A549 (cell line): ENCODE results near the gene STXBP2. TPM values are rescaled to one million over a fixed set of nuclear protein-coding genes. Genes with fewer than 3 reads are reported as not detected.
A peak's percentile ranks its signal among the peaks of the same experiment; 100 is the strongest.
"Not testable (repeated sequence)": the region's sequence is repeated elsewhere in the genome, so short reads cannot be mapped to it uniquely, and the experiment has no call there.

Experiments
- ATAC-seq, 2 experiments: fragments of 200-7000 bp in 1 of 2; fragments of >200 bp in 1 of 2; cut with Nextera tagmentation in 1 of 2; cut with Tn5 transposase in 1 of 2; 3 replicates each; pipeline versions ENCODE4 v1.8.0 to v1.9.1; 2018 to 2020; ENCODE audit warnings: mild to moderate bottlenecking in 1 of 2, moderate library complexity in 1 of 2
- CTCF ChIA-PET: fragments of 300-600 bp; sonication (Branson Sonifier 250); formaldehyde crosslinking; extraction: SDS; loops from one replicate; lab custom pipeline; 2021; ENCODE audit warnings: antibody characterized with exemption, inconsistent platforms; lab: Yijun Ruan, JAX
- POLR2A ChIA-PET: fragments of 350-600 bp; formaldehyde crosslinking; extraction: SDS; loops from one replicate; lab custom pipeline; 2021; ENCODE audit warnings: antibody characterized with exemption, inconsistent platforms; lab: Yijun Ruan, JAX
- DNase-seq, 2 experiments: peaks; one replicate each; pipeline versions ENCODE4 v3.0.0 to v3.0.0-alpha.2; 2011 to 2016; ENCODE audit warnings: low read depth in 1 of 2, low spot score in 1 of 2
- FAIRE-seq: peaks from 2 replicates; lab custom pipeline; 2011; peaks lifted over from hg19 to GRCh38; lab: Jason Lieb, UNC
- H3K27ac ChIP-seq, 2 experiments: fragments of >200 bp; sonication (Bioruptor Twin); formaldehyde crosslinking; 3 replicates each; pipeline ENCODE4 v1.5.1; 2016 to 2017
- H3K4me1 ChIP-seq: fragments of >200 bp; sonication (Bioruptor Twin); formaldehyde crosslinking; 3 replicates; pipeline ENCODE4 v1.6.1; 2016
- H3K4me2 ChIP-seq: fragments of >200 bp; sonication (Bioruptor Twin); formaldehyde crosslinking; 3 replicates; pipeline ENCODE4 v1.6.1; 2016
- H3K4me3 ChIP-seq: fragments of >200 bp; sonication (Bioruptor Twin); formaldehyde crosslinking; 3 replicates; pipeline ENCODE4 v1.5.1; 2016
- H3K9me3 ChIP-seq: fragments of >200 bp; sonication (Bioruptor Twin); formaldehyde crosslinking; 3 replicates; pipeline ENCODE4 v1.6.1; 2016
- CBX2 ChIP-seq: fragments of 200-600 bp; sonication (generic); IDR thresholded peaks from 2 replicates; pipeline ENCODE4 v1.6.1; 2016; ENCODE audit warnings: low read depth, mild to moderate bottlenecking, borderline replicate concordance
- CHD4 ChIP-seq: fragments of 200-600 bp; sonication (generic); IDR thresholded peaks from 2 replicates; pipeline ENCODE4 v1.6.1; 2016; ENCODE audit warnings: antibody characterized with exemption, mild to moderate bottlenecking, borderline replicate concordance
- EHMT2 ChIP-seq: fragments of 200-600 bp; sonication (generic); IDR thresholded peaks from 2 replicates; pipeline ENCODE4 v1.6.1; 2016; ENCODE audit warnings: antibody characterized with exemption, low read depth, mild to moderate bottlenecking, moderate library complexity
- ESRRA ChIP-seq: fragments of 150-350 bp; IDR thresholded peaks from 2 replicates; pipeline ENCODE4 v1.6.1; 2014; ENCODE audit warnings: mild to moderate bottlenecking, low read length, borderline replicate concordance
- GATA3 ChIP-seq: IDR thresholded peaks from 2 replicates; pipeline ENCODE4 v1.6.1; 2012; ENCODE audit warnings: borderline replicate concordance
- HES2 ChIP-seq: fragments of >200 bp; sonication (Bioruptor Twin); formaldehyde crosslinking; IDR thresholded peaks from 2 replicates; pipeline ENCODE4 v1.6.1; 2016
- HMGXB4 ChIP-seq: fragments of 250-450 bp; sonication (Bioruptor Pico); IDR thresholded peaks from 2 replicates; pipeline ENCODE4 v1.5.0; 2021; ENCODE audit warnings: mild to moderate bottlenecking, moderate library complexity, borderline replicate concordance
- HOXB13 ChIP-seq: fragments of 250-450 bp; sonication (Bioruptor Pico); IDR thresholded peaks from 2 replicates; pipeline ENCODE4 v1.5.0; 2020; ENCODE audit warnings: low read depth, mild to moderate bottlenecking, moderate library complexity
- HOXB5 ChIP-seq: fragments of 250-450 bp; sonication (Bioruptor Pico); IDR thresholded peaks from 2 replicates; pipeline ENCODE4 v1.5.0; 2020; ENCODE audit warnings: mild to moderate bottlenecking, moderate library complexity
- KDM1A ChIP-seq: fragments of 200-600 bp; sonication (generic); IDR thresholded peaks from 2 replicates; pipeline ENCODE4 v1.6.1; 2016; ENCODE audit warnings: low read depth, mild to moderate bottlenecking
- KDM5A ChIP-seq: fragments of 200-600 bp; sonication (generic); IDR thresholded peaks from 2 replicates; pipeline ENCODE4 v1.6.1; 2016; ENCODE audit warnings: antibody characterized with exemption, mild to moderate bottlenecking
- MAX ChIP-seq: IDR thresholded peaks from 2 replicates; pipeline ENCODE4 v1.6.1; 2012
- NR3C1 ChIP-seq: fragments of >200 bp; sonication (Bioruptor Twin); formaldehyde crosslinking; IDR thresholded peaks from 3 replicates; pipeline ENCODE4 v1.6.1; 2017
- PBX3 ChIP-seq: IDR thresholded peaks from 2 replicates; pipeline ENCODE4 v1.6.1; 2012
- PHF8 ChIP-seq: fragments of 200-600 bp; sonication (generic); IDR thresholded peaks from 2 replicates; pipeline ENCODE4 v1.6.1; 2016; ENCODE audit warnings: low read depth, mild to moderate bottlenecking, antibody characterized with exemption, moderate library complexity, borderline replicate concordance
- REST ChIP-seq: fragments of 200-600 bp; sonication (generic); IDR thresholded peaks from 2 replicates; pipeline ENCODE4 v1.6.1; 2016; ENCODE audit warnings: antibody characterized with exemption, mild to moderate bottlenecking, moderate library complexity
- RFX5 ChIP-seq: fragments of 450-650 bp; IDR thresholded peaks from 2 replicates; pipeline ENCODE4 v1.7.1; 2014; ENCODE audit warnings: antibody characterized with exemption, mild to moderate bottlenecking, moderate library complexity
- TFCP2L1 ChIP-seq: fragments of 250-450 bp; sonication (Bioruptor Pico); IDR thresholded peaks from 2 replicates; pipeline ENCODE4 v1.5.0; 2021; ENCODE audit warnings: mild to moderate bottlenecking
- TP53 ChIP-seq: fragments of 250-450 bp; sonication (Bioruptor Pico); IDR thresholded peaks from 2 replicates; pipeline ENCODE4 v1.5.0; 2021; ENCODE audit warnings: mild to moderate bottlenecking, moderate library complexity
- USF2 ChIP-seq: fragments of 450-650 bp; IDR thresholded peaks from 2 replicates; pipeline ENCODE4 v1.6.1; 2014; ENCODE audit warnings: antibody characterized with exemption
- ZC3H11A ChIP-seq: fragments of 450-650 bp; IDR thresholded peaks from 2 replicates; pipeline ENCODE4 v1.6.1; 2014; ENCODE audit warnings: antibody characterized with exemption, mild to moderate bottlenecking
- ZFP36 ChIP-seq: fragments of 450-650 bp; IDR thresholded peaks from 2 replicates; pipeline ENCODE4 v1.6.1; 2014; ENCODE audit warnings: borderline replicate concordance; ENCODE audit not compliant: partially characterized antibody
- WGBS: methylation state at CpG from one replicate; pipeline ENCODE4 v1.1.6; 2017; ENCODE audit errors: missing lambda C conversion rate; 5-methylcytosine and 5-hydroxymethylcytosine counted together
- polyA plus RNA-seq, 4 experiments: library from polyadenylated mRNA; depleted of rRNA in 3 of 4; stranded (reverse); fragments of >200 nt; fragmentation: RNase III in 1 of 4; extraction: RNeasy Plus Mini Kit Qiagen cat#74134 plus additional on column Dnase treatment in 1 of 4; gene quantifications; 2 replicates in 3 of 4; 3 replicates in 1 of 4; pipeline ENCODE4 v1.2.3, GENCODE V29; 2011 to 2017

The STXBP2 gene
- polyA plus RNA-seq, 2 of the 4 experiments (the other 2 are of a cell fraction), result 41.4 to 47.2 TPM

- Histone ChIP-seq H3K9me3 (no peaks in the 10 kb centered on the region), H3K4me3 (no peak overlapping the region), H3K4me2 (no peak overlapping the region), H3K4me1 (no peaks in the 10 kb centered on the region)
- POLR2A ChIA-PET, result no interaction called here
- DNase-seq (no peak), ATAC-seq (no peak), FAIRE-seq (no peak)
- 100% methylated on average over 4 of the region's 8 CpGs for WGBS
- TF ChIP-seq PBX3, result no peak
- TF ChIP-seq TFCP2L1 (CRISPR knock-in tag), result no peak
- TF ChIP-seq USF2, result no peak
- TF ChIP-seq EHMT2, result no peak
- TF ChIP-seq MAX, result no peak
- no peak for TF ChIP-seq RFX5
- no peak for TF ChIP-seq ZC3H11A
- no peak for TF ChIP-seq PHF8
- no peak for TF ChIP-seq KDM5A
- no peak for TF ChIP-seq NR3C1
- TF ChIP-seq HOXB13 (CRISPR knock-in tag), result no peak
- TF ChIP-seq, all 56 proteins: peak for 0
- no peak overlapping the region for H3K27ac ChIP-seq
- CTCF ChIA-PET, result interaction anchor here (1.7 to 1.9 kb wide), 3 partner anchors 8 to 36 kb away, joined by 3 to 9 read pairs (median 5); no protein-coding TSS in a partner anchor
Measured at GRCh38 chr19:7643031-7643415, 6.1 kb downstream of the STXBP2 start.

GRCh38 chr19:7643629-7644549, 7.0 kb downstream of the STXBP2 start:
- ATAC-seq, H3K9me3 ChIP-seq, H3K4me2 ChIP-seq, POLR2A ChIA-PET, FAIRE-seq, H3K4me3 ChIP-seq, H3K4me1 ChIP-seq, H3K27ac ChIP-seq: not testable (repeated sequence)
- 77% methylated on average over 8 of the region's 10 CpGs for WGBS
- CTCF ChIA-PET, result interaction anchor here (1.3 to 1.9 kb wide), 4 partner anchors 7 to 76 kb away, joined by 3 to 9 read pairs (median 6); partner anchors contain the start of gene TRAPPC5
- DNase-seq, result peak in 1 of 2 experiments; percentile 57

GRCh38 chr19:7644550-7644877, 7.6 kb downstream of the STXBP2 start:
- no peaks in the 10 kb centered on the region for H3K9me3 ChIP-seq
- H3K4me1 ChIP-seq, result no peaks in the 10 kb centered on the region
- FAIRE-seq, result no peak
- no peak for ATAC-seq
- TF ChIP-seq HOXB5 (CRISPR knock-in tag) (no peak), TP53 (CRISPR knock-in tag) (no peak), CBX2 (no peak), HMGXB4 (CRISPR knock-in tag) (no peak), ZFP36 (no peak), KDM1A (no peak), HES2 (no peak), PHF8 (no peak), HOXB13 (CRISPR knock-in tag) (no peak), CHD4 (no peak), REST (no peak), ESRRA (no peak), GATA3 (no peak)
- ChIA-PET POLR2A (interaction anchor here (0.6 to 1.3 kb wide), 2 partner anchors 15 to 58 kb away, joined by 4 to 6 read pairs; partner anchors contain the start of genes PET100 and XAB2), CTCF (interaction anchor here (1.3 to 1.5 kb wide), 2 partner anchors 36 to 76 kb away, joined by 4 to 8 read pairs; partner anchors contain the start of gene TRAPPC5)
- H3K4me2 ChIP-seq, result no peak overlapping the region
- DNase-seq, result no peak
- H3K27ac ChIP-seq, result no peak overlapping the region
- WGBS, result 96% methylated on average over 18 of the region's 20 CpGs
- H3K4me3 ChIP-seq, result no peak overlapping the region
